Kidney (tissue), 14 donors: Measurements from ENCODE around the gene PTRH2. TPM values are rescaled to one million over a fixed set of nuclear protein-coding genes. Genes with fewer than 3 reads are reported as not detected.

Source experiments
- DNase-seq, 5 donors: peaks; one replicate each; pipeline ENCODE4 v3.0.0-alpha.2; 2013 to 2020
- FAIRE-seq: peaks from 2 replicates; lab custom pipeline; 2012; peaks lifted over from hg19 to GRCh38; lab: Jason Lieb, UNC
- H3K27ac ChIP-seq, 2 donors: one replicate each; pipeline ENCODE4 v1.7.0; 2013; ENCODE audit warnings: low read depth in 2 of 2, low read length in 2 of 2, inconsistent platforms in 1 of 2
- H3K27me3 ChIP-seq: one replicate; pipeline ENCODE4 v1.7.1; 2013; ENCODE audit warnings: low read length, inconsistent platforms; ENCODE audit not compliant: control insufficient read depth, insufficient read depth
- H3K36me3 ChIP-seq, 3 donors: one replicate each; pipeline versions ENCODE4 v1.7.0 to v1.7.1; 2013; ENCODE audit warnings: low read length in 3 of 3, control low read depth in 1 of 3, inconsistent platforms in 1 of 3; ENCODE audit not compliant: insufficient read depth in 3 of 3, control insufficient read depth in 2 of 3
- H3K4me1 ChIP-seq, 3 donors: one replicate each; pipeline versions ENCODE4 v1.7.0 to v1.7.1; 2013; ENCODE audit warnings: low read length in 3 of 3, inconsistent platforms in 1 of 3, low read depth in 1 of 3; ENCODE audit not compliant: control insufficient read depth in 2 of 3, insufficient read depth in 2 of 3
- H3K4me3 ChIP-seq, 3 donors: one replicate each; pipeline versions ENCODE4 v1.7.0 to v1.8.1; 2013; ENCODE audit warnings: low read length in 3 of 3, control low read depth in 1 of 3, inconsistent platforms in 1 of 3
- H3K9ac ChIP-seq, 3 donors: one replicate each; pipeline versions ENCODE4 v1.7.0 to v1.7.1; 2013; ENCODE audit warnings: low read length in 3 of 3, control low read depth in 1 of 3, inconsistent platforms in 1 of 3
- H3K9me3 ChIP-seq, 3 donors: one replicate each; pipeline versions ENCODE4 v1.7.0 to v1.7.1; 2013; ENCODE audit warnings: low read length in 3 of 3, control low read depth in 1 of 3, inconsistent platforms in 1 of 3; ENCODE audit not compliant: control insufficient read depth in 2 of 3, insufficient read depth in 1 of 3
- CTCF ChIP-seq: IDR thresholded peaks from 3 replicates; pipeline ENCODE4 v1.5.1; 2012; ENCODE audit warnings: mild to moderate bottlenecking, moderate library complexity, borderline replicate concordance; ENCODE audit not compliant: insufficient read depth; ENCODE audit errors: extremely low read depth
- intact Hi-C: fragments of 100-400 bp; cut with DNase I; formaldehyde crosslinking; loops from one replicate; pipeline ENCODE4 v1.11.1; 2022
- polyA plus RNA-seq: library from polyadenylated mRNA; stranded (reverse); fragments of 350-450 nt; fragmentation: Illumina TruSeq; extraction: RNeasy Lipid Tissue Mini Kit (QIAGEN cat#74804); gene quantifications from one replicate; pipeline ENCODE4 v1.2.3, GENCODE V29; 2014; ENCODE audit warnings: low read depth, low replicate concordance; ENCODE audit not compliant: insufficient read depth
- total RNA-seq: library from RNA; stranded (reverse); fragmentation: NEBNext Ultra II Directional; extraction: Animal tissue kit (Norgen Biotek cat#: 25700); gene quantifications from one replicate; pipeline ENCODE4 v1.2.1, GENCODE V29; 2021
- donor health status: control.
- donor health status: control.
- donor health status: control.
- donor health status: control.
- donor health status: control.
- donor health status: DM: yes; HTN: yes; CAD: no.
- donor health status: Normal renal cell carcinoma (clear cell type).

PTRH2 gene
- total and polyA plus RNA-seq, 2 donors from 2014 or later = 17.3 to 27.6 TPM

- Histone ChIP-seq H3K36me3 (peaks cover 17 to 60% (median 22%) of the 10 kb centered on the region in 3 donors), H3K4me3 (no peak overlapping the region), H3K27me3 (no peaks in the 10 kb centered on the region), H3K9ac (no peak overlapping the region), H3K9me3 (peaks cover 0 to 7% (median 0%) of the 10 kb centered on the region in 3 donors), H3K4me1 (peaks cover 0 to 5% (median 0%) of the 10 kb centered on the region in 3 donors), H3K27ac (no peak overlapping the region)
- DNase-seq (no peak), FAIRE-seq (no peak)
- TF ChIP-seq CTCF = no peak
- intact Hi-C loops = no loop called here
Measured at GRCh38 chr17:59649886-59650285, 57.3 kb downstream of the PTRH2 start.

Other genes with a start within 250 kb of the PTRH2 start
- gene DHX40, start 141.8 kb downstream of the PTRH2 start, total RNA-seq = 41.4 TPM
- gene DHX40, start 141.8 kb downstream of the PTRH2 start, polyA plus RNA-seq = 23.8 TPM
- 259 TPM for gene CLTC, start 87.5 kb downstream of the PTRH2 start, total RNA-seq
- 213 TPM for gene CLTC, start 87.5 kb downstream of the PTRH2 start, polyA plus RNA-seq
- 338 TPM for gene VMP1, start 224 bp upstream of the PTRH2 start, total RNA-seq
- gene VMP1, start 224 bp upstream of the PTRH2 start, polyA plus RNA-seq = 96.4 TPM
- gene TUBD1, start 185.5 kb upstream of the PTRH2 start, total RNA-seq = 11.9 TPM
- gene TUBD1, start 185.5 kb upstream of the PTRH2 start, polyA plus RNA-seq = 6.8 TPM
- 34.8 TPM for gene RPS6KB1, start 185.7 kb upstream of the PTRH2 start, total RNA-seq
- 10.5 TPM for gene RPS6KB1, start 185.7 kb upstream of the PTRH2 start, polyA plus RNA-seq